Measurements from ENCODE around the gene NRBF2. TPM values are rescaled to one million over a fixed set of nuclear protein-coding genes. Genes with fewer than 3 reads are reported as not detected.

The NRBF2 gene
- total RNA-seq, 1 experiment from 2014 or later, result 32.9 TPM

- no peak for DNase-seq
- Histone ChIP-seq H3K27me3 (no peaks in the 10 kb centered on the region), H3K36me3 (no peaks in the 10 kb centered on the region), H3K4me3 (no peak overlapping the region), H3K9me3 (no peaks in the 10 kb centered on the region)
These were observed 22.2 kb upstream of the NRBF2 start for GRCh38 chr10:63110940-63111339.

- DNase-seq, result peak; percentile 69
- H3K9me3 ChIP-seq, result peaks cover 6% of the 10 kb centered on the region; the same call in 1 of the 2 replicates
These were observed 18.9 kb upstream of the NRBF2 start for GRCh38 chr10:63114031-63114814.

GRCh38 chr10:63115732-63116383, 17.3 kb upstream of the NRBF2 start:
- Histone ChIP-seq H3K27me3 (no peaks in the 10 kb centered on the region), H3K9me3 (peaks cover 6% of the 10 kb centered on the region; the same call in 1 of the 2 replicates), H3K36me3 (no peaks in the 10 kb centered on the region), H3K4me3 (no peak overlapping the region)
- DNase-seq, result peak; percentile 90

More at GRCh38 chr10:63114031-63114814, 18.9 kb upstream of the NRBF2 start:
- Histone ChIP-seq H3K4me3 (no peak overlapping the region), H3K27me3 (no peaks in the 10 kb centered on the region), H3K36me3 (no peaks in the 10 kb centered on the region)

GRCh38 chr10:63116452-63117072, 16.6 kb upstream of the NRBF2 start:
- DNase-seq, result no peak
- Histone ChIP-seq H3K27me3 (no peaks in the 10 kb centered on the region), H3K4me3 (no peak overlapping the region), H3K9me3 (peaks cover 6% of the 10 kb centered on the region; the same call in 1 of the 2 replicates), H3K36me3 (no peaks in the 10 kb centered on the region)

GRCh38 chr10:63119041-63119440, 14.1 kb upstream of the NRBF2 start:
- Histone ChIP-seq H3K4me3 (no peak overlapping the region), H3K9me3 (peaks cover 6% of the 10 kb centered on the region; the same call in 1 of the 2 replicates)
- no peak for DNase-seq

GRCh38 chr10:63120554-63120953, 12.6 kb upstream of the NRBF2 start:
- H3K36me3 ChIP-seq, result no peaks in the 10 kb centered on the region
- DNase-seq, result peak; percentile 30
- no peak overlapping the region for H3K4me3 ChIP-seq
- no peaks in the 10 kb centered on the region for H3K27me3 ChIP-seq
- peaks cover 6% of the 10 kb centered on the region; the same call in 1 of the 2 replicates for H3K9me3 ChIP-seq

More at GRCh38 chr10:63119041-63119440, 14.1 kb upstream of the NRBF2 start:
- no peaks in the 10 kb centered on the region for H3K36me3 ChIP-seq
- no peaks in the 10 kb centered on the region for H3K27me3 ChIP-seq

- Histone ChIP-seq H3K9me3 (no peaks in the 10 kb centered on the region), H3K4me3 (no peak overlapping the region), H3K36me3 (no peaks in the 10 kb centered on the region), H3K27me3 (no peaks in the 10 kb centered on the region)
- DNase-seq, result no peak
These were observed 9.3 kb upstream of the NRBF2 start for GRCh38 chr10:63123727-63124362.

- H3K27me3 ChIP-seq, result no peaks in the 10 kb centered on the region
- H3K9me3 ChIP-seq, result no peaks in the 10 kb centered on the region
- no peak overlapping the region for H3K4me3 ChIP-seq
- H3K36me3 ChIP-seq, result no peaks in the 10 kb centered on the region
- DNase-seq, result no peak
These were observed 7.7 kb upstream of the NRBF2 start for GRCh38 chr10:63125459-63125858.

GRCh38 chr10:63128443-63128842, 4.7 kb upstream of the NRBF2 start:
- H3K9me3 ChIP-seq, result no peaks in the 10 kb centered on the region
- no peak overlapping the region for H3K4me3 ChIP-seq
- DNase-seq, result no peak
- H3K36me3 ChIP-seq, result no peaks in the 10 kb centered on the region
- H3K27me3 ChIP-seq, result no peaks in the 10 kb centered on the region

- no peak for DNase-seq
- no peaks in the 10 kb centered on the region for H3K27me3 ChIP-seq
- H3K4me3 ChIP-seq, result no peak overlapping the region
These were observed 3.2 kb upstream of the NRBF2 start for GRCh38 chr10:63129888-63130287.

GRCh38 chr10:63132651-63133055, 475 bp upstream of the NRBF2 start:
- Histone ChIP-seq H3K27me3 (no peaks in the 10 kb centered on the region), H3K4me3 (peak overlapping the region; percentile 89), H3K36me3 (no peaks in the 10 kb centered on the region), H3K9me3 (no peaks in the 10 kb centered on the region)
- no peak for DNase-seq

More at GRCh38 chr10:63129888-63130287, 3.2 kb upstream of the NRBF2 start:
- Histone ChIP-seq H3K9me3 (no peaks in the 10 kb centered on the region), H3K36me3 (no peaks in the 10 kb centered on the region)

GRCh38 chr10:63133821-63134557, 861 bp downstream of the NRBF2 start:
- Histone ChIP-seq H3K9me3 (no peaks in the 10 kb centered on the region), H3K36me3 (no peaks in the 10 kb centered on the region), H3K4me3 (peak overlapping the region; percentile 89), H3K27me3 (no peaks in the 10 kb centered on the region)
- DNase-seq, result no peak

- H3K4me3 ChIP-seq, result no peak overlapping the region
- H3K36me3 ChIP-seq, result no peaks in the 10 kb centered on the region
- no peaks in the 10 kb centered on the region for H3K27me3 ChIP-seq
- DNase-seq, result no peak
- H3K9me3 ChIP-seq, result no peaks in the 10 kb centered on the region
These were observed 4.2 kb downstream of the NRBF2 start for GRCh38 chr10:63137306-63137705.

GRCh38 chr10:63140077-63140476, 6.9 kb downstream of the NRBF2 start:
- no peak for DNase-seq
- no peaks in the 10 kb centered on the region for H3K27me3 ChIP-seq
- no peaks in the 10 kb centered on the region for H3K9me3 ChIP-seq
- H3K36me3 ChIP-seq, result no peaks in the 10 kb centered on the region
- no peak overlapping the region for H3K4me3 ChIP-seq

- no peak for DNase-seq
- no peaks in the 10 kb centered on the region for H3K9me3 ChIP-seq
- H3K36me3 ChIP-seq, result peaks cover 5% of the 10 kb centered on the region
- H3K4me3 ChIP-seq, result no peak overlapping the region
- H3K27me3 ChIP-seq, result no peaks in the 10 kb centered on the region
These were observed 9.0 kb downstream of the NRBF2 start for GRCh38 chr10:63142136-63142535.

- no peaks in the 10 kb centered on the region for H3K9me3 ChIP-seq
- H3K4me3 ChIP-seq, result no peak overlapping the region
- peaks cover 14% of the 10 kb centered on the region for H3K36me3 ChIP-seq
- no peak for DNase-seq
- no peaks in the 10 kb centered on the region for H3K27me3 ChIP-seq
These were observed 10.9 kb downstream of the NRBF2 start for GRCh38 chr10:63143987-63144386.
